Stimulated activated CD8-positive, alpha-beta memory T cell treated with anti-CD3 and anti-CD28 coated beads, Interleukin-12 subunit alpha, Interleukin-12 subunit beta, amount 100 ng/mL, for 1 hour (primary cell): Measurements from ENCODE around the gene LAMC3.
"Not testable (repeated sequence)": the region's sequence is repeated elsewhere in the genome, so short reads cannot be mapped to it uniquely, and the experiment has no call there.

Source experiments
- DNase-seq: peaks from one replicate; pipeline ENCODE4 v3.0.0-alpha.2; 2020; ENCODE audit warnings: low read depth

LAMC3 gene

GRCh38 chr9:131028931-131029573 lies 20.1 kb downstream of the LAMC3 start:
- no peak for DNase-seq

- no peak for DNase-seq
Observed at GRCh38 chr9:131029574-131029952, 20.6 kb downstream of the LAMC3 start.

GRCh38 chr9:131030239-131031004 lies 21.4 kb downstream of the LAMC3 start:
- DNase-seq: no peak

- DNase-seq: no peak
Observed at GRCh38 chr9:131031005-131031641, 22.1 kb downstream of the LAMC3 start.

GRCh38 chr9:131031642-131032005 lies 22.6 kb downstream of the LAMC3 start:
- no peak for DNase-seq

GRCh38 chr9:131032384-131032783 lies 23.4 kb downstream of the LAMC3 start:
- no peak for DNase-seq

GRCh38 chr9:131033269-131034224 lies 24.6 kb downstream of the LAMC3 start:
- DNase-seq: no peak

- DNase-seq: no peak
Observed at GRCh38 chr9:131034268-131034667, 25.3 kb downstream of the LAMC3 start.

GRCh38 chr9:131034749-131035148 lies 25.8 kb downstream of the LAMC3 start:
- not testable (repeated sequence) for DNase-seq

GRCh38 chr9:131035548-131035947 lies 26.6 kb downstream of the LAMC3 start:
- DNase-seq: no peak

GRCh38 chr9:131036071-131036470 lies 27.1 kb downstream of the LAMC3 start:
- DNase-seq: no peak

- DNase-seq: no peak
Observed at GRCh38 chr9:131036529-131037334, 27.8 kb downstream of the LAMC3 start.

GRCh38 chr9:131037335-131038255 lies 28.6 kb downstream of the LAMC3 start:
- DNase-seq: no peak

- no peak for DNase-seq
Observed at GRCh38 chr9:131038256-131039128, 29.5 kb downstream of the LAMC3 start.

- DNase-seq: no peak
Observed at GRCh38 chr9:131039129-131039954, 30.4 kb downstream of the LAMC3 start.

GRCh38 chr9:131042666-131043065 lies 33.7 kb downstream of the LAMC3 start:
- DNase-seq: no peak

- no peak for DNase-seq
Observed at GRCh38 chr9:131043087-131043486, 34.1 kb downstream of the LAMC3 start.

- no peak for DNase-seq
Observed at GRCh38 chr9:131043646-131044045, 34.7 kb downstream of the LAMC3 start.
